HCT116 (cell line): ENCODE data around the gene ONECUT3. TPM values are rescaled to one million over a fixed set of nuclear protein-coding genes. Genes with fewer than 3 reads are reported as not detected.

ENCODE experiments used
- ATAC-seq: fragments of 200-7000 bp; cut with Tn5 transposase; 2 replicates; pipeline ENCODE4 v1.9.1; 2020; ENCODE audit warnings: mild to moderate bottlenecking, moderate library complexity
- BruUV-seq: library from RNA; stranded (reverse); fragments of 400-500 nt; replicated peaks from 2 replicates; lab custom pipeline; 2021; lab: Mats Ljungman, UMichigan
- CTCF ChIA-PET: fragments of 300-600 bp; sonication (Branson Sonifier 250); formaldehyde crosslinking; loops from one replicate; lab custom pipeline; 2021; ENCODE audit warnings: antibody characterized with exemption; lab: Charles Lee
- POLR2A ChIA-PET: fragments of 300-600, 350-600 bp; sonication (Branson Sonifier 250); formaldehyde crosslinking; loops from one replicate; lab custom pipeline; 2021; ENCODE audit warnings: antibody characterized with exemption; lab: Charles Lee
- RAD21 ChIA-PET, 2 experiments: fragments of 300-600 bp; sonication (Branson Sonifier 250); formaldehyde crosslinking; loops; one replicate each; lab custom pipeline; 2023; ENCODE audit warnings: low total read pairs in 2 of 2; ENCODE audit not compliant: uncharacterized antibody in 2 of 2, unreplicated experiment in 2 of 2, low non-redundant PET in 1 of 2; lab: Charles Lee
- DNase-seq: peaks from one replicate; pipeline ENCODE4 v3.0.0-alpha.2; 2010; ENCODE audit warnings: low read depth, low spot score
- H2AFZ ChIP-seq: fragments of 200-600 bp; shearing (Covaris generic), sonication (generic); 2 replicates; pipeline ENCODE4 v1.6.1; 2017; ENCODE audit warnings: low read depth, mixed run types, mixed read lengths, antibody characterized with exemption, low read length; ENCODE audit not compliant: poor library complexity, severe bottlenecking
- H3K27ac ChIP-seq: 2 replicates; pipeline ENCODE4 v1.5.1; 2012; ENCODE audit warnings: low read depth, low read length
- H3K27me3 ChIP-seq: fragments of 200-600 bp; sonication (generic); 2 replicates; pipeline ENCODE4 v1.6.1; 2016; ENCODE audit warnings: mixed run types, low read length, mixed read lengths; ENCODE audit not compliant: insufficient read depth
- H3K36me3 ChIP-seq, 2 experiments: fragments of 200-500 bp in 1 of 2; fragments of 200-600 bp in 1 of 2; sonication (Bioruptor generic) in 1 of 2; sonication (generic) in 1 of 2; 2 replicates each; pipeline versions ENCODE4 v1.5.1 to v1.6.1; 2014 to 2016; ENCODE audit warnings: low read length in 2 of 2, inconsistent platforms in 1 of 2, mixed read lengths in 1 of 2, mixed run types in 1 of 2; ENCODE audit not compliant: insufficient read depth in 2 of 2, control insufficient read depth in 1 of 2
- H3K4me1 ChIP-seq, 2 experiments: fragments of 200-600 bp in 1 of 2; sonication (generic) in 1 of 2; 2 replicates each; pipeline versions ENCODE4 v1.5.1 to v1.6.1; 2012 to 2017; ENCODE audit warnings: low read length in 2 of 2, inconsistent platforms in 1 of 2, mild to moderate bottlenecking in 1 of 2, mixed read lengths in 1 of 2, mixed run types in 1 of 2, moderate library complexity in 1 of 2; ENCODE audit not compliant: insufficient read depth in 2 of 2, control insufficient read depth in 1 of 2
- H3K4me2 ChIP-seq: fragments of 200-600 bp; sonication (generic); 2 replicates; pipeline ENCODE4 v1.6.1; 2017; ENCODE audit warnings: mixed run types, low read length, mixed read lengths
- H3K4me3 ChIP-seq, 2 experiments: fragments of 200-600 bp in 1 of 2; sonication (generic) in 1 of 2; replicated peaks in 1 of 2; 2 replicates each; pipeline ENCODE4 v1.5.1; 2011 to 2016; ENCODE audit warnings: low read length in 2 of 2, control low read depth in 1 of 2, low read depth in 1 of 2, mild to moderate bottlenecking in 1 of 2, mixed read lengths in 1 of 2, mixed run types in 1 of 2
- H3K79me2 ChIP-seq: fragments of 200-600 bp; sonication (generic); 2 replicates; pipeline ENCODE4 v1.6.1; 2017; ENCODE audit warnings: mild to moderate bottlenecking, mixed run types, low read length, moderate library complexity, mixed read lengths; ENCODE audit not compliant: insufficient read depth
- H3K9ac ChIP-seq: fragments of 200-600 bp; sonication (generic); 2 replicates; pipeline ENCODE4 v1.6.1; 2016; ENCODE audit warnings: low read length, mixed read lengths
- H3K9me2 ChIP-seq: fragments of 200-600 bp; sonication (generic), shearing (Covaris generic); 2 replicates; pipeline ENCODE4 v1.6.1; 2017; ENCODE audit warnings: mixed run types, mild to moderate bottlenecking, moderate library complexity; ENCODE audit not compliant: insufficient read depth
- H3K9me3 ChIP-seq, 2 experiments: fragments of 200-500 bp in 1 of 2; fragments of 200-600 bp in 1 of 2; sonication (Bioruptor generic) in 1 of 2; sonication (generic) in 1 of 2; 2 replicates each; pipeline ENCODE4 v1.6.1; 2014 to 2017; ENCODE audit warnings: low read length in 2 of 2, mixed read lengths in 2 of 2, inconsistent platforms in 1 of 2, low read depth in 1 of 2, mild to moderate bottlenecking in 1 of 2, mixed run types in 1 of 2, moderate library complexity in 1 of 2; ENCODE audit not compliant: control insufficient read depth in 1 of 2, insufficient read depth in 1 of 2
- H4K20me1 ChIP-seq: fragments of 200-600 bp; sonication (generic), shearing (Covaris generic); 2 replicates; pipeline ENCODE4 v1.6.1; 2017; ENCODE audit warnings: mixed run types, mild to moderate bottlenecking, moderate library complexity; ENCODE audit not compliant: insufficient read depth
- CBX3 ChIP-seq: IDR thresholded peaks from 2 replicates; pipeline ENCODE4 v1.6.1; 2012; ENCODE audit warnings: low read depth
- CEBPB ChIP-seq: IDR thresholded peaks from 2 replicates; pipeline ENCODE4 v1.6.1; 2012; ENCODE audit warnings: low read depth
- ELF1 ChIP-seq: IDR thresholded peaks from 2 replicates; pipeline ENCODE4 v1.6.1; 2012; ENCODE audit warnings: low read depth, borderline replicate concordance
- EZH2 ChIP-seq: fragments of 200-600 bp; sonication (generic); IDR thresholded peaks from 2 replicates; pipeline ENCODE4 v1.6.1; 2017; ENCODE audit warnings: antibody characterized with exemption, mixed run types
- EZH2phosphoT487 ChIP-seq: fragments of 200-600 bp; IDR thresholded peaks from 2 replicates; pipeline ENCODE4 v1.6.1; 2018; ENCODE audit warnings: antibody characterized with exemption, borderline replicate concordance
- FOSL1 ChIP-seq: IDR thresholded peaks from 2 replicates; pipeline ENCODE4 v1.6.1; 2012; ENCODE audit warnings: low read depth
- JUND ChIP-seq: IDR thresholded peaks from 2 replicates; pipeline ENCODE4 v1.6.1; 2012
- POLR2A ChIP-seq: IDR thresholded peaks from 2 replicates; pipeline ENCODE4 v1.7.0; 2011; ENCODE audit warnings: borderline replicate concordance; ENCODE audit not compliant: insufficient read depth, insufficient read length; ENCODE audit errors: extremely low read depth
- POLR2AphosphoS5 ChIP-seq: IDR thresholded peaks from 2 replicates; pipeline ENCODE4 v1.6.1; 2011; ENCODE audit warnings: mild to moderate bottlenecking, low read depth, low read length, moderate library complexity
- REST ChIP-seq: IDR thresholded peaks from 2 replicates; pipeline ENCODE4 v1.6.1; 2012; ENCODE audit warnings: low read depth
- SIN3A ChIP-seq: IDR thresholded peaks from 2 replicates; pipeline ENCODE4 v1.6.1; 2012; ENCODE audit warnings: low read depth
- SP1 ChIP-seq: IDR thresholded peaks from 2 replicates; pipeline ENCODE4 v1.6.1; 2012; ENCODE audit warnings: low read depth
- SRF ChIP-seq: IDR thresholded peaks from 2 replicates; pipeline ENCODE4 v1.6.1; 2012; ENCODE audit warnings: low read depth
- TCF7L2 ChIP-seq: IDR thresholded peaks from 2 replicates; pipeline ENCODE4 v1.7.0; 2011; ENCODE audit warnings: borderline replicate concordance, inconsistent platforms; ENCODE audit not compliant: insufficient read depth, insufficient read length; ENCODE audit errors: extremely low read depth
- YY1 ChIP-seq: IDR thresholded peaks from 2 replicates; pipeline ENCODE4 v1.6.1; 2011; ENCODE audit warnings: low read length, low read depth, moderate library complexity, mild to moderate bottlenecking; ENCODE audit not compliant: insufficient replicate concordance; ENCODE audit errors: extremely low read depth
- ZBTB33 ChIP-seq: IDR thresholded peaks from 2 replicates; pipeline ENCODE4 v1.6.1; 2011; ENCODE audit warnings: mild to moderate bottlenecking, low read length, moderate library complexity; ENCODE audit not compliant: insufficient replicate concordance; ENCODE audit errors: extremely low read depth
- ZFX ChIP-seq: fragments of 450-650 bp; IDR thresholded peaks from 2 replicates; pipeline ENCODE4 v1.6.1; 2017
- ZNF274 ChIP-seq: fragments of 200-500 bp; sonication (Bioruptor generic); IDR thresholded peaks from 2 replicates; pipeline ENCODE4 v1.6.1; 2014; ENCODE audit warnings: mild to moderate bottlenecking, low read depth, low read length, inconsistent platforms
- intact Hi-C: fragments of 100-400 bp; cut with micrococcal nuclease; formaldehyde crosslinking; loops from 2 replicates; pipeline ENCODE4 v1.10.0; 2022
- total RNA-seq: library from RNA; stranded (reverse); gene quantifications from one replicate; pipeline ENCODE4 v1.2.1, GENCODE V29; 2021; ENCODE audit not compliant: unreplicated experiment

Gene ONECUT3
- total RNA-seq, 1 experiment from 2014 or later: 22.1 TPM

GRCh38 chr19:1718420-1719291 is 34.6 kb upstream of the ONECUT3 start:
- Histone ChIP-seq H3K4me2 (no peak overlapping the region), H2AFZ (no peak overlapping the region)

More at GRCh38 chr19:1718420-1719291, 34.6 kb upstream of the ONECUT3 start:
- Histone ChIP-seq H4K20me1 (no peaks in the 10 kb centered on the region), H3K79me2 (no peaks in the 10 kb centered on the region), H3K27me3 (no peaks in the 10 kb centered on the region), H3K9me3 (no peaks in the 10 kb centered on the region), H3K4me3 (no peak overlapping the region), H3K27ac (no peak overlapping the region), H3K9me2 (no peaks in the 10 kb centered on the region), H3K9ac (no peak overlapping the region), H3K36me3 (no peaks in the 10 kb centered on the region), H3K4me1 (peaks cover 0 to 2% of the 10 kb centered on the region in 2 experiments; a peak in 1 of 4 replicates)
- ATAC-seq: no peak
- ChIA-PET POLR2A (no interaction called here), CTCF (no interaction called here), RAD21 (no interaction called here)
- intact Hi-C loops: no loop called here
- no TSS peak for BruUV-seq
- TF ChIP-seq ZBTB33 (no peak), CEBPB (no peak), REST (no peak), JUND (no peak), POLR2AphosphoS5 (no peak), EZH2 (no peak), SRF (no peak), TCF7L2 (no peak), ELF1 (no peak), SP1 (no peak), ZNF274 (no peak), ZFX (no peak), FOSL1 (no peak), YY1 (no peak), EZH2phosphoT487 (no peak), POLR2A (no peak), SIN3A (no peak), CBX3 (no peak)
- no peak for DNase-seq
